ENCODE results near the gene KHSRP. TPM values are rescaled to one million over a fixed set of nuclear protein-coding genes. Genes with fewer than 3 reads are reported as not detected.

Gene KHSRP
- total and polyA plus RNA-seq, 2 of the 4 experiments (the other 2 are of a cell fraction) = 31.9 to 93.7 TPM

- no peaks in the 10 kb centered on the region for H3K79me1 ChIP-seq (ENCODE audit: low read depth in 1 of 2, low read length in 2 of 2)
- H3K14ac ChIP-seq (replicated peaks; ENCODE audit: low read depth, low read length) = no peak overlapping the region
- H4K91ac ChIP-seq (ENCODE audit: insufficient read depth, low read depth, low read length) = no peak overlapping the region
- no peak overlapping the region for H3K4me2 ChIP-seq (ENCODE audit: low read depth, low read length)
- CTCF ChIA-PET = no interaction called here
- no peaks in the 10 kb centered on the region for H3K9me3 ChIP-seq (ENCODE audit: control insufficient read depth, insufficient read depth, low read length)
- no peak overlapping the region for H2BK5ac ChIP-seq (ENCODE audit: low read depth, low read length, poor library complexity, severe bottlenecking)
- no peaks in the 10 kb centered on the region for H3K9me1 ChIP-seq (ENCODE audit: insufficient read depth, low read length)
- DNase-seq = no peak
- no peak overlapping the region for H2AK5ac ChIP-seq (ENCODE audit: low read depth, low read length)
- no peak overlapping the region for H3K9ac ChIP-seq (ENCODE audit: low read depth, low read length)
- dilution Hi-C loops (cut with HindIII; ENCODE audit: low sequenced_read_pairs, unreplicated experiment) = no loop called here
- H3K18ac ChIP-seq (ENCODE audit: low read depth, low read length) = no peak overlapping the region
- no peak overlapping the region for H4K5ac ChIP-seq (ENCODE audit: low read depth, low read length)
- no TSS peak for BruUV-seq (replicated peaks)
- no peak overlapping the region for H2BK120ac ChIP-seq (ENCODE audit: low read depth, low read length)
- H3K4ac ChIP-seq (ENCODE audit: low read depth, low read length) = no peak overlapping the region
- H3K36me3 ChIP-seq (ENCODE audit: control insufficient read depth, insufficient read depth, low read length) = no peaks in the 10 kb centered on the region
- no peaks in the 10 kb centered on the region for H3K4me1 ChIP-seq (ENCODE audit: control insufficient read depth, insufficient read depth, low read length)
- no peak overlapping the region for H2AFZ ChIP-seq (replicated peaks; ENCODE audit: low read length, poor library complexity)
- peaks cover 8% of the 10 kb centered on the region; the same call in 1 of the 2 replicates for H3K27me3 ChIP-seq (ENCODE audit: control insufficient read depth, insufficient read depth, low read length)
- 61% methylated on average over 4 of the region's 11 CpGs; no CpG with 5 or more reads in 1 of the 2 experiments for WGBS, 2 experiments (ENCODE audit: extremely low coverage in 2 of 2, insufficient read length in 1 of 2)
- in situ Hi-C loops (cut with MboI; ENCODE audit: low sequenced_read_pairs) = no loop called here
- no peak overlapping the region for H4K8ac ChIP-seq (ENCODE audit: low read depth in 2 of 2, low read length in 2 of 2)
- no peak overlapping the region for H3K56ac ChIP-seq (ENCODE audit: extremely low read depth, insufficient read depth, low read length)
- H3K23ac ChIP-seq (ENCODE audit: low read depth, low read length) = no peak overlapping the region
- TF ChIP-seq BHLHE40 (IDR thresholded peaks at IDR 0.05; ENCODE audit: low read depth, low read length) (no peak), CHD1 (IDR thresholded peaks at IDR 0.05; ENCODE audit: low read depth, low read length) (no peak), RCOR1 (IDR thresholded peaks at IDR 0.05; ENCODE audit: insufficient replicate concordance, low read length) (no peak), NFE2L2 (IDR thresholded peaks at IDR 0.05; ENCODE audit: low read depth, low read length) (no peak), POLR2A (IDR thresholded peaks at IDR 0.05; ENCODE audit: low read depth, low read length) (no peak), USF2 (IDR thresholded peaks at IDR 0.05; ENCODE audit: low read depth, low read length) (no peak), MAFK (IDR thresholded peaks at IDR 0.05; ENCODE audit: low read depth, low read length) (no peak), MAZ (IDR thresholded peaks at IDR 0.05; ENCODE audit: borderline replicate concordance, low read depth, low read length) (no peak), FOS (IDR thresholded peaks at IDR 0.05; ENCODE audit: low read depth, low read length) (no peak)
- no peak overlapping the region for H2BK15ac ChIP-seq (ENCODE audit: low read depth, low read length)
- H2BK20ac ChIP-seq (ENCODE audit: low read depth, low read length) = no peak overlapping the region
- no peak overlapping the region for H2AK9ac ChIP-seq (replicated peaks; ENCODE audit: low read depth, low read length, poor library complexity)
- H4K20me1 ChIP-seq (ENCODE audit: insufficient read depth, low read length) = no peaks in the 10 kb centered on the region
- POLR2A ChIA-PET (ENCODE audit: unreplicated experiment) = no interaction called here
- intact Hi-C loops (cut with micrococcal nuclease) = no loop called here
- no peak for ATAC-seq (ENCODE audit: low read depth)
- no peak overlapping the region for H3K27ac ChIP-seq (ENCODE audit: insufficient read depth, low read length)
- no peak overlapping the region for H3K4me3 ChIP-seq (ENCODE audit: insufficient read depth, low read depth, low read length)
Measured at GRCh38 chr19:6433165-6433564, 8.6 kb upstream of the KHSRP start.

All from IMR-90 (cell line).